ENCODE measurements around the gene TAS2R41. TPM values are rescaled to one million over a fixed set of nuclear protein-coding genes. Genes with fewer than 3 reads are reported as not detected.
A peak's percentile ranks its signal among the peaks of the same experiment; 100 is the strongest.
"Not testable (repeated sequence)": the region's sequence is repeated elsewhere in the genome, so short reads cannot be mapped to it uniquely, and the experiment has no call there.

Gene TAS2R41
- total and polyA plus RNA-seq, 11 donors: not detected

- H3K4me1 ChIP-seq: peaks cover 0 to 7% (median 0%) of the 10 kb centered on the region in 12 donors
- WGBS, 4 donors: 59 to 71% (median 67%) methylated on average over 1 of the region's 1 CpG
- DNase-seq: no peak
- H3K36me3 ChIP-seq: no peaks in the 10 kb centered on the region
- no peak for ATAC-seq
- no peak for TF ChIP-seq POLR2A (IDR thresholded peaks at IDR 0.05)
- no peak for TF ChIP-seq CTCF (IDR thresholded peaks at IDR 0.05)
- H3K27ac ChIP-seq: no peak overlapping the region
- intact Hi-C loops (cut with DNase I): no loop called here
- peaks cover 0 to 13% (median 2%) of the 10 kb centered on the region in 12 donors for H3K9me3 ChIP-seq
- no peak overlapping the region for H3K4me3 ChIP-seq
- no peaks in the 10 kb centered on the region for H3K27me3 ChIP-seq
Measured at GRCh38 chr7:143463957-143464356, 13.7 kb upstream of the TAS2R41 start.

GRCh38 chr7:143467724-143468123 lies 9.9 kb upstream of the TAS2R41 start:
- H3K4me3 ChIP-seq: no peak overlapping the region
- ATAC-seq (no peak), DNase-seq (no peak)
- H3K27ac ChIP-seq: no peak overlapping the region
- TF ChIP-seq CTCF (IDR thresholded peaks at IDR 0.05) (no peak), POLR2A (IDR thresholded peaks at IDR 0.05) (no peak)
- no peaks in the 10 kb centered on the region for H3K4me1 ChIP-seq
- intact Hi-C loops (cut with DNase I): no loop called here
- H3K36me3 ChIP-seq: no peaks in the 10 kb centered on the region
- peaks cover 0 to 15% (median 7%) of the 10 kb centered on the region in 12 donors for H3K9me3 ChIP-seq
- WGBS, 4 donors: 89 to 98% (median 94%) methylated on average over 1 of the region's 1 CpG
- H3K27me3 ChIP-seq: no peaks in the 10 kb centered on the region

- H3K36me3 ChIP-seq; H3K27ac ChIP-seq; H3K27me3 ChIP-seq; H3K4me3 ChIP-seq; H3K4me1 ChIP-seq; intact Hi-C loops (cut with DNase I); ATAC-seq; DNase-seq: not testable (repeated sequence)
- 78 to 84% (median 81%) methylated on average over 11 of the region's 11 CpGs for WGBS, 4 donors
- H3K9me3 ChIP-seq: peaks cover 0 to 31% (median 7%) of the 10 kb centered on the region in 12 donors
Measured at GRCh38 chr7:143472071-143472689, 5.5 kb upstream of the TAS2R41 start.

DNA sequence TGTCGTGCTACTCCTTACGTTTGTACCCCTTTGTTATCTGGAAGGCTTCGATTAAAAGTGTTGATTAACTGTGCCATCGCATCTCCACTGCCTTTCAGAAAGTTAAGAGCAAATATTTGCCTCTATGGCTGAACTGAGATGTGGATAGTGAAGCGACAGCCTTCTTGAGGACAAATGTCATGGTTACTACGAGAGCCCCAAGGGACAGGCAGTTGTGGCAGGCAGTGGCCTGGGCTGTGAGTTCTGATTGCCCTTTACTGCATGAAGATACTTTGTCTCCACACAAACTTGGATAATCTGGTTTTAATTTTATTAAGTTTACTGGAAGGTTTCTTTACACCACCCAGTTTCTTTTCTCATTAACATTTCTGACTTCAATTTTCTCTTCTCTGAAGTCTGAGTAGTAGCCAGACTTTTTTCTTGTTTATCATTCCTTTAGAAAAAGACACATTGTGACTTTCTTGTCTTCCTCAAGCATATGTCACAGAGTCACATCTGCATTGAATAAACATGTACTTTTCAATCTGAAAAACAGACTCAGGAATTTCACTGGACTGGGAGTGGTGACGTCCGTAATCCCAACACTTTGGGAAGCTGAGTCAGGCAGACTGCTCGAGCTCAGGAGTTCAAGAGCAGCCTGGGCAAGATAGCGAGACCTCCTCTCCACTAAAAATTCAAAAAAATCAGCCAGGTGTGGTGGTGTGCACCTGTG lies 1.5 kb downstream of the TAS2R41 start:
- DNase-seq (no peak), ATAC-seq (peak in 1 of 4 donors; percentile 24)
- H3K27ac ChIP-seq: peak overlapping the region in 3 of 12 donors; percentile 28 to 47 (median 42)
- WGBS, 4 donors: 61 to 83% (median 75%) methylated on average over 10 of the region's 10 CpGs
- no peak for TF ChIP-seq POLR2A (IDR thresholded peaks at IDR 0.05)
- TF ChIP-seq CTCF (IDR thresholded peaks at IDR 0.05): no peak
- H3K4me3 ChIP-seq: no peak overlapping the region
- H3K27me3 ChIP-seq: no peaks in the 10 kb centered on the region
- intact Hi-C loops (cut with DNase I): no loop called here
- H3K9me3 ChIP-seq: peaks cover 0 to 9% (median 0%) of the 10 kb centered on the region in 12 donors
- H3K4me1 ChIP-seq: peaks cover 0 to 2% (median 0%) of the 10 kb centered on the region in 12 donors
- H3K36me3 ChIP-seq: no peaks in the 10 kb centered on the region

Measured in heart left ventricle (tissue), 16 donors.